GM13977 (cell line): Measurements from ENCODE around the gene MTRR.

Experiments
- DNase-seq: peaks from one replicate; pipeline ENCODE4 v3.0.0; 2012; ENCODE audit warnings: low spot score
- in situ Hi-C: fragments of 300-500 bp; cut with MboI; formaldehyde crosslinking; loops from one replicate; pipeline ENCODE4 v1.12.0; 2022; ENCODE audit warnings: low sequenced_read_pairs, low pct_unique_long_range_greater_than_20kb, mixed read lengths, inconsistent platforms; ENCODE audit not compliant: unreplicated experiment
- TF ChIP-seq, protein P1 (sequence below): IDR thresholded peaks from 2 replicates; pipeline ENCODE4 v1.5.1; 2012; ENCODE audit warnings: mild to moderate bottlenecking, control low read depth; ENCODE audit not compliant: insufficient read depth; ENCODE audit errors: extremely low read depth, missing control alignments

The MTRR gene

DNA sequence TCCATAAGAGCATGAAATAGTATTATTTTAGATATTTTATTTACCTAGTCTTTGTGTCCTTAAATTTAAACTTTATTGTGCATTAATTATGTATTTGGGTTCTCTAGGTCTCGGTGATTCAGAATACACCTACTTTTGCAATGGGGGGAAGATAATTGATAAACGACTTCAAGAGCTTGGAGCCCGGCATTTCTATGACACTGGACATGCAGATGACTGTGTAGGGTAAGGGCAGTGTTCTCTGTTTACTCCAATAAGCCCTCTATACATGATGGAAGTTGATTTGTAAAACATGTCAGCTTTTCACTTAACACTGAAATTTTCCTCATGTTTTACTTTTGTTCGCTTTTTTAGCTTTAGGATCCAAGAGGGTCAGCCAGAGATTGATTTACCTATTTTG lies 6.2 kb downstream of the MTRR start:
- TF ChIP-seq, protein P1, sequence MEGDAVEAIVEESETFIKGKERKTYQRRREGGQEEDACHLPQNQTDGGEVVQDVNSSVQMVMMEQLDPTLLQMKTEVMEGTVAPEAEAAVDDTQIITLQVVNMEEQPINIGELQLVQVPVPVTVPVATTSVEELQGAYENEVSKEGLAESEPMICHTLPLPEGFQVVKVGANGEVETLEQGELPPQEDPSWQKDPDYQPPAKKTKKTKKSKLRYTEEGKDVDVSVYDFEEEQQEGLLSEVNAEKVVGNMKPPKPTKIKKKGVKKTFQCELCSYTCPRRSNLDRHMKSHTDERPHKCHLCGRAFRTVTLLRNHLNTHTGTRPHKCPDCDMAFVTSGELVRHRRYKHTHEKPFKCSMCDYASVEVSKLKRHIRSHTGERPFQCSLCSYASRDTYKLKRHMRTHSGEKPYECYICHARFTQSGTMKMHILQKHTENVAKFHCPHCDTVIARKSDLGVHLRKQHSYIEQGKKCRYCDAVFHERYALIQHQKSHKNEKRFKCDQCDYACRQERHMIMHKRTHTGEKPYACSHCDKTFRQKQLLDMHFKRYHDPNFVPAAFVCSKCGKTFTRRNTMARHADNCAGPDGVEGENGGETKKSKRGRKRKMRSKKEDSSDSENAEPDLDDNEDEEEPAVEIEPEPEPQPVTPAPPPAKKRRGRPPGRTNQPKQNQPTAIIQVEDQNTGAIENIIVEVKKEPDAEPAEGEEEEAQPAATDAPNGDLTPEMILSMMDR: no peak
- no peak for DNase-seq
- in situ Hi-C loops: no loop called here

DNA sequence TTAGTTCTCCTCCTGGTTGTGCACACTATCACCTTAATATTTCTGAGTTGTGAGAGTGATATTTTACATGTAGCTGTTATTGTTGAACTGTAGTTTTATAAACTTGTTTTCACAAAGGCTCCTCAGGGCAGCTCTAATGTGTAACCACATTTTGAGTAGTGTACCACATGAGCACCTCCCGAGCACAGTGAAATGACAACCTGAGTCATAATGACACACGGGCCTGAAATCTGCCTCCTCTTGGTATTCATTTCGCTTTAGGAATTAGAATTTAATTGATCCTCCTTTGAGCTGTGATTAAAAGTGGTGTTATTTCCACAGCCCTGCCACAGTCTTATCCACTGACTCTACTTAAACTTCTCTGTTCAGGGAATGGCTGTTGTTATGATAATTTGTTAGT lies 7.9 kb downstream of the MTRR start:
- in situ Hi-C loops: no loop called here
- TF ChIP-seq, protein P1: no peak
- peak; percentile 15 for DNase-seq

DNA sequence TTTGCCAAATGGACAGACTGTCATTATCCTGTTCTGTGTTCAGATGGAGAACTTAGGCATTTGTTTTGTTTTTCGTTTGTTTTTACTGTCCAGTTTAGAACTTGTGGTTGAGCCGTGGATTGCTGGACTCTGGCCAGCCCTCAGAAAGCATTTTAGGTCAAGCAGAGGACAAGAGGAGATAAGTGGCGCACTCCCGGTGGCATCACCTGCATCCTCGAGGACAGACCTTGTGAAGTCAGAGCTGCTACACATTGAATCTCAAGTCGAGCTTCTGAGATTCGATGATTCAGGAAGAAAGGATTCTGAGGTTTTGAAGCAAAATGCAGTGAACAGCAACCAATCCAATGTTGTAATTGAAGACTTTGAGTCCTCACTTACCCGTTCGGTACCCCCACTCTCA lies 8.9 kb downstream of the MTRR start:
- DNase-seq: no peak
- TF ChIP-seq, protein P1: no peak
- in situ Hi-C loops: no loop called here

DNA sequence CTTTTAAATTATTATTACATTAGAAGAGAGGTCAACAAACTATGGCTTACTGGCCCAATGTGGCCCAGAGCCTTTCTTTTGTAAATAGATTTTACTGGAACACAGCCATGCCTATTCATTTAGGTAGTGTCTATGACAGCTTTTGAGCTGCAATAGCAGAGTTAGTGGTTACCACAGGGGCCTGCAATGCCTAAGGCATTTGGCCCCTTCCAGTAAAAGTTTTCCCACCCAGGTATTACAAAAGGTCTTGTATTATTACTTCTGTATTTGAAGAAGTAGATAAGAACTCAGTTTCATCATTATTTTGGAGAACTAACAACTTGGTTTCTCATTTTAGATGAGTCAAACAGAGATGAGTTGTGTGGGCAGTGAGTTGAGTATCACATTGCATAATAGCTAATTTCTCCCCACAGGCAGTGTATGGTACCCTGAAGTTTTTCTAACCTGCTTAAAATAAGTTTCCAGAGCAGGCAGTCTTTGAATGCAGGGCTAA lies 9.5 kb downstream of the MTRR start:
- in situ Hi-C loops: no loop called here
- TF ChIP-seq, protein P1: no peak
- peak; percentile 67 for DNase-seq

DNA sequence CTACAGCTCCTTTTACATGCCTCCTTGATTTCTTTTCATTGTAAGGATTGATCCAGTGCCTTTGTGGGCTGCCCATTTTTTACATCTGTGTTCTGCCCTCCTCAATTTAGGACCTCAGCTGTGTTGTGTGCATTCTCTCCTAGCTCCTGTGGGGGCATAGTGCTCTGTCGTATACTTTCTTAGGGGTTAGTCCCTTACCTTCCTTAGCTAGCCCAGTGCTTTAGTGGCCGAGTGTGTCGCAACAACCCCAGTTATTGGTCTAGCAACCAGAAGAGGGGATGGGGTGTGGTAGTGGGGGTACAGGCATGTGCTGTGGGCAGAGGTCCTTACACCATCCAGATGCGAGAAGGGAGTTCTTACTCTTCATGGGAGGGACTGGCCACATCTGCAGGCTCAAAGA lies 12.1 kb downstream of the MTRR start:
- TF ChIP-seq, protein P1: no peak
- in situ Hi-C loops: no loop called here
- no peak for DNase-seq

DNA sequence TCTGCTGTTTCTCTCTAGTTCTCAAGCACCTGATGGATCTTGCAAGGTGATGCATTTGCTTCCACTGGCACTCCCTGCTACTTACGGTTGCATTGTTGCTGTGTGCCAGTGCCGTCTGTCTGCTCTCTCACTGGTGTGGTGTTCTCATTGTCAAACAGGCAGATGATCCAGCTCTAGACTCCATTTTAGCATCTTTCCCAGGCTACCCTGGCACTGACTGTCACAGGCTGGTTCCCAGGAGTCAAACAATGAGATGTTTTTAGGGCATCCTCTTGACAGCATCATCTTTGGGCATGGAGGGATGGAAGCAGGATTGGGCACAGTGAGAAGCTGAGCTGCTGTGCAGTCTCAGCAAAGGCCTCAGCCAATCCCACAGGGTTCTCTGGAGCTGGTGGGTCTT lies 12.9 kb downstream of the MTRR start:
- TF ChIP-seq, protein P1: no peak
- no peak for DNase-seq
- in situ Hi-C loops: no loop called here

DNA sequence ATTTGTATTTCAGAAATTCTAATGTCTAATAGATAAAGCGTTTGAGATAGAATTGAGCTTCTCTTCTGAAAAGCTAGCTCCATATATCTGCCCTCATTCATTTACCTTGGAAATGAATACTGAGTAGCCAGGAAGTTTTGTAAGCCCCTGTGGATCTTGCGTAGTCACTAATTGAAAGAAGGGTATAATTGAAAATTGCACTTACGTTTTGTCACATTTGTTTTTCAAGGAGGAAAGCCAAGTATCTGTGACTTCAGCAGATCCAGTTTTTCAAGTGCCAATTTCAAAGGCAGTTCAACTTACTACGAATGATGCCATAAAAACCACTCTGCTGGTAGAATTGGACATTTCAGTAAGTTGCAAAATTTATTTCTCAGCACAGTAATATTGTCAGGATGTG lies 14.0 kb downstream of the MTRR start:
- TF ChIP-seq, protein P1: no peak
- in situ Hi-C loops: no loop called here
- no peak for DNase-seq
